ENCODE results near the gene CENPE. TPM values are rescaled to one million over a fixed set of nuclear protein-coding genes. Genes with fewer than 3 reads are reported as not detected.
A peak's percentile ranks its signal among the peaks of the same experiment; 100 is the strongest.

Gene CENPE
- total RNA-seq, 4 donors from 2014 or later = 0.20 to 6.1 (median 1.1) TPM

DNA sequence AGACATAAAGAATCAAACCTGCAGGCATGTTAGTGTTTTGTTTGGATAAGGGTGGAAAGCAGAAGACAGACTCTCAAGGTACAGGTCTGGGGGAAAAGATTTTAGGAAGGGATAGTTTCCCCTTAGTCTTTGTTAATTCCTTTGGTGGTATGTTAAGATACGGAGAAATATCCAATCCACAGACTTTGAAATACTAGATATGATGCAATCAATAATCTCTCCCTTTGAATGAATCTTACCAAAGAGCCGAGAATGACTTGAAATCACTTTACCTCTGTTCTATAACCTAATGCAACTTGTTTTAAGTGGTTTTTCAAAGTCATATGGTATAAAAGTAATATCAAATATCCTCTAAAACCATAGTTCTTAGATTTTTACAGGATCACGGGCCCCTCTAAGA is 93.3 kb downstream of the CENPE start:
- H3K4me1 ChIP-seq = no peaks in the 10 kb centered on the region
- TF ChIP-seq, protein P1, sequence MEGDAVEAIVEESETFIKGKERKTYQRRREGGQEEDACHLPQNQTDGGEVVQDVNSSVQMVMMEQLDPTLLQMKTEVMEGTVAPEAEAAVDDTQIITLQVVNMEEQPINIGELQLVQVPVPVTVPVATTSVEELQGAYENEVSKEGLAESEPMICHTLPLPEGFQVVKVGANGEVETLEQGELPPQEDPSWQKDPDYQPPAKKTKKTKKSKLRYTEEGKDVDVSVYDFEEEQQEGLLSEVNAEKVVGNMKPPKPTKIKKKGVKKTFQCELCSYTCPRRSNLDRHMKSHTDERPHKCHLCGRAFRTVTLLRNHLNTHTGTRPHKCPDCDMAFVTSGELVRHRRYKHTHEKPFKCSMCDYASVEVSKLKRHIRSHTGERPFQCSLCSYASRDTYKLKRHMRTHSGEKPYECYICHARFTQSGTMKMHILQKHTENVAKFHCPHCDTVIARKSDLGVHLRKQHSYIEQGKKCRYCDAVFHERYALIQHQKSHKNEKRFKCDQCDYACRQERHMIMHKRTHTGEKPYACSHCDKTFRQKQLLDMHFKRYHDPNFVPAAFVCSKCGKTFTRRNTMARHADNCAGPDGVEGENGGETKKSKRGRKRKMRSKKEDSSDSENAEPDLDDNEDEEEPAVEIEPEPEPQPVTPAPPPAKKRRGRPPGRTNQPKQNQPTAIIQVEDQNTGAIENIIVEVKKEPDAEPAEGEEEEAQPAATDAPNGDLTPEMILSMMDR (IDR thresholded peaks at IDR 0.05) = no peak
- no peak for TF ChIP-seq EP300 (IDR thresholded peaks at IDR 0.05)
- no peak for TF ChIP-seq POLR2A (IDR thresholded peaks at IDR 0.05)
- H3K4me3 ChIP-seq = no peak overlapping the region
- WGBS, 2 donors = 91 to 96% methylated on average over 3 of the region's 3 CpGs
- no peaks in the 10 kb centered on the region for H3K27me3 ChIP-seq
- no peak for DNase-seq (ENCODE audit: low spot score in 2 of 2)
- no peak overlapping the region for H3K27ac ChIP-seq
- no peaks in the 10 kb centered on the region for H3K9me3 ChIP-seq
- H3K36me3 ChIP-seq = no peaks in the 10 kb centered on the region

DNA sequence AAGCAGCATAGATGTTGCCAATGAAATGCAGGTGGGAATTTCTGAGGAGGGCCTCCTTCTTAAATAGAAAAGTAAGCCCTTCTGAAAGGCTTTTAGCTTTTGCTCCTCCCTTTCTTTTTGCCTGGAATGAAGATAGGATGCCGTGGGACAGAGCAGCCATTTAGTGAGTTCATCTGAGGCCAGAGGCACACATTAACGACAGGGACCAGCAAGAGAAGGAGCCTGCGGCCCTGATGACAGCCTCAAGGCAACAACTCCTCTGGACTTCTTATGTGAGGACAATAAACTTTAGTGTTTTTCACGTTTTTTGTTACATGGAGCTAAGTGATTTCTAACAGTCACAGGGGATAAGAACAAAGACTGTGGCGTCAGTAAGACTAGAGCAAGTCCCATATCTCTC is 97.5 kb downstream of the CENPE start:
- DNase-seq (ENCODE audit: low spot score in 2 of 2) = no peak
- WGBS, 2 donors = 38 to 44% methylated on average over 5 of the region's 5 CpGs
- no peaks in the 10 kb centered on the region for H3K36me3 ChIP-seq
- TF ChIP-seq POLR2A (IDR thresholded peaks at IDR 0.05) (no peak), EP300 (IDR thresholded peaks at IDR 0.05) (no peak)
- TF ChIP-seq, protein P1 (IDR thresholded peaks at IDR 0.05) = no peak
- no peaks in the 10 kb centered on the region for H3K9me3 ChIP-seq
- no peak overlapping the region for H3K27ac ChIP-seq
- H3K4me1 ChIP-seq = peaks cover 0 to 26% (median 15%) of the 10 kb centered on the region in 4 donors
- H3K27me3 ChIP-seq = no peaks in the 10 kb centered on the region
- H3K4me3 ChIP-seq = no peak overlapping the region

DNA sequence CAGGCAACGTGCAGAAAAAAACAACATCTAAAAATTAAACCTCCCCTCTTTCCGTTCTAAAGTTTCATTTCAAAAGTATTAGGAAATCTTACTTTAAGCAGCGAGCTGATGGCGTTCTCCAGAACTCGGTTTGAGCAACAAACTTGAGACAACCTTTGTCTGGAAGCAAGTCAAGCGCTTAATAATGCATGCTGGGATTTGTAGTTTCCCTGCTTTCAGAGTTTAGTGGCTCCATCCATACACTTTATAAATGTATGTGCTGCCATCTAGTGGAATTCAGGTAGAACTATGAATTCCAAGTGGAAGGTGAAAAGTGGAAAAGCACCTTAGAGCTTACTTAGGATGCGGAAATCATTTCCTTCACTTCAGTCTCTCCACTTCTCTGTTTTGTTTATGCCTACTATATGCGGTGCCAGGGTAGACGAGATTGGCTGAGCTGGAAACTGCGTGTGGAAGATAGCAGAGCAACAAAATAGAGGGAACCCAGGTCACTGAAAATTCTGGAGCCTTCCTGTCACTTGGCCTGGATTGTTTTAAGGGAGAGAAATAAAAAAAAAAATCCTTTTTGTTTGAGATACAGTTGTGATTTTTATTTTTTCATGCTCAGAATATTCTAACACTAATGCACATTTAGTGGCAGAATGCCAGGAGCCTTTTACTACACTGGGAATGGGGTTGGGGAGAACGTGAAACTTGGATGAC is 98.3 kb downstream of the CENPE start, which contains the start of gene BDH2:
Gene BDH2 (minus strand): TSS at position 144 of the 702 bp plus-strand sequence. CDS start 3,580 bp downstream, outside the sequence.
- DNase-seq (ENCODE audit: low spot score in 2 of 2) = peak in 1 of 2 donors; percentile 66
- 7 to 9% methylated on average over 11 of the region's 11 CpGs for WGBS, 2 donors

DNA sequence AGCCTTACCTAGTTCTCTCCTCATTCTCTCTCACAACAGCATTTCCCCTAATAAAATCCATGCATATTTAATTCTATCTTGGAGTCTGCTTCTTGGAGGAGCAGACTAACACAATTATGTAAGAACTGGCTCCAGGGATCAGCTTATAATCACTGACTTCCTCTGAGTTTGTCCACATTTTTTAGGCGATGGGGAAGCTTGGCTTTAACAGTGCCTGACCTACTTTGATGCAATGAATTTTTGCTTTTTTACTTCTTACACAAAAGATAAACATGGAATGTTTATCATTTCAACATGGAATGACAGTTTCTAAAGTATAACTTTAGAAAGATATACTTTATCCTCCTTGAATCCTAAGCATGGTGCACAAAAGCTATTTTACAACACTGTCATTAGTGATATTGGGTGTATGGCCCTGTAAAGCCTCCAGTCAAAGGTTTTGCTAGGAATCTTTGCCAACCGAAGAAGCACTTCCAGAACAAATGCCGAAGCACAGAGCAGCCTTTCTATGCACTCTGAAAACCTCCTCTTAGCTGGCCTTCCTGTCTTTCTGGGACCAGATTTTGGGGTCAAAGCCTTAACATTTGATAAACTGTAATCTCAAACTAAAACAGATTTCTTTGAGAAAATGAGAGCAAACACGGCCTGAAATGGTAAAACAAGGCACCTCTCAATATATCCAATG is 99.2 kb downstream of the CENPE start:
- WGBS, 2 donors = 2 to 3% methylated on average over 4 of the region's 4 CpGs
- H3K27ac ChIP-seq = peak overlapping the region in 3 of 4 donors; percentile 63 to 89 (median 85)
- H3K4me1 ChIP-seq = peaks cover 0 to 34% (median 17%) of the 10 kb centered on the region in 4 donors
- TF ChIP-seq, protein P1 (IDR thresholded peaks at IDR 0.05) = no peak
- TF ChIP-seq EP300 (IDR thresholded peaks at IDR 0.05) = no peak
- TF ChIP-seq POLR2A (IDR thresholded peaks at IDR 0.05) = no peak
- H3K27me3 ChIP-seq = no peaks in the 10 kb centered on the region
- no peak for DNase-seq (ENCODE audit: low spot score in 2 of 2)
- no peaks in the 10 kb centered on the region for H3K9me3 ChIP-seq
- peak overlapping the region; percentile 16 to 55 (median 40) for H3K4me3 ChIP-seq
- peaks cover 0 to 1% (median 0%) of the 10 kb centered on the region in 3 donors for H3K36me3 ChIP-seq

More for the DNA sequence above, 98.3 kb downstream of the CENPE start, which contains the start of gene BDH2:
- Histone ChIP-seq H3K36me3 (no peaks in the 10 kb centered on the region), H3K4me1 (peaks cover 0 to 34% (median 17%) of the 10 kb centered on the region in 4 donors), H3K9me3 (no peaks in the 10 kb centered on the region), H3K4me3 (peak within 1 kb of the TSS; percentile 16 to 55 (median 40)), H3K27me3 (no peaks in the 10 kb centered on the region), H3K27ac (peak within 1 kb of the TSS in 3 of 4 donors; percentile 63 to 89 (median 85))
- TF ChIP-seq, protein P1 (IDR thresholded peaks at IDR 0.05) = peak; percentile 67 to 86 (median 72)
- TF ChIP-seq POLR2A (IDR thresholded peaks at IDR 0.05) = peak in 1 of 2 donors; percentile 26
- peak in 1 of 2 donors; percentile 86 for TF ChIP-seq EP300 (IDR thresholded peaks at IDR 0.05)

Data from tibial nerve (tissue), 4 donors.